HG02870 (cell line): ENCODE measurements around the gene PAIP1.
"Not testable (repeated sequence)": the region's sequence is repeated elsewhere in the genome, so short reads cannot be mapped to it uniquely, and the experiment has no call there.

ENCODE experiments used
- ATAC-seq: cut with Tn5 transposase; IDR thresholded peaks from one replicate; pipeline ENCODE4 v1.9.1; 2021; ENCODE audit warnings: mild to moderate bottlenecking, moderate library complexity; ENCODE audit not compliant: unreplicated experiment

PAIP1 gene

DNA sequence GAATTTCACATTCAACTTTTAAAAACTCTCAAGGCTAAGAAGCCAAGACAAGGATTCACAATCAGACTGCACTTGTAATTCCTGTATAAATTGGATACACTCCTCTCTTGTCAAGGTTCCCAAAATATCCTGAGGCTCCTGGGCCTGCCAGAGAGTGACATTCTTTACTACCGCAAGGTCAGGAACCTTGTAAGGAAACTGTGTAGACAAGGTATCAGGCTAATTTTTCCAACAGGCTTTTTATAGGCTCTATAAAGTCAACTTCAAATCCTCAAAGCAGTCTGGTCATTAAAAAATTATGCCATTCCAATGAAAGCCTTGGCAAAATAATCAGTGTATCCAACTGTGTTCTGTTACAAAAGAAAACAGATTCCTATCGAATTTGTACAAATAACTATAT lies 15.5 kb upstream of the PAIP1 start:
- no peak for ATAC-seq

DNA sequence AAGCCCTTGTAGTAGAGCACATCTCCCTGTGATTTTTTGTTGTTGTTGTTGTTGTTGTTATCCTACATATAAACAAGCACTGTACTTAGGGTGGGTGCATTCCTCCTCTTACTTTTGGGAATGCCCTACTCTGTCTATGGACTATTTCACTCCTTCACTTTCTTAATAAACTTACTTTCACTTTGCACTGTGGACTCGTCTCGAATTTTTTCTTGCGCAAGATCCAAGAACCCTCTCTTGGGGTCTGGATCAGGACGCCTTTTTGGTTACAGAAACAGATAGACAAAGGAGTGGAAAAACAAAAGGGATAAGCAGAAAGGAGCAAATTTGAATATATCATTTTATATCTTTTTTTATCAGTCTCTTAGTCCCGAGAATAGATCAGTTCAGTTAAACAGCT lies 14.4 kb upstream of the PAIP1 start:
- ATAC-seq, result no peak

DNA sequence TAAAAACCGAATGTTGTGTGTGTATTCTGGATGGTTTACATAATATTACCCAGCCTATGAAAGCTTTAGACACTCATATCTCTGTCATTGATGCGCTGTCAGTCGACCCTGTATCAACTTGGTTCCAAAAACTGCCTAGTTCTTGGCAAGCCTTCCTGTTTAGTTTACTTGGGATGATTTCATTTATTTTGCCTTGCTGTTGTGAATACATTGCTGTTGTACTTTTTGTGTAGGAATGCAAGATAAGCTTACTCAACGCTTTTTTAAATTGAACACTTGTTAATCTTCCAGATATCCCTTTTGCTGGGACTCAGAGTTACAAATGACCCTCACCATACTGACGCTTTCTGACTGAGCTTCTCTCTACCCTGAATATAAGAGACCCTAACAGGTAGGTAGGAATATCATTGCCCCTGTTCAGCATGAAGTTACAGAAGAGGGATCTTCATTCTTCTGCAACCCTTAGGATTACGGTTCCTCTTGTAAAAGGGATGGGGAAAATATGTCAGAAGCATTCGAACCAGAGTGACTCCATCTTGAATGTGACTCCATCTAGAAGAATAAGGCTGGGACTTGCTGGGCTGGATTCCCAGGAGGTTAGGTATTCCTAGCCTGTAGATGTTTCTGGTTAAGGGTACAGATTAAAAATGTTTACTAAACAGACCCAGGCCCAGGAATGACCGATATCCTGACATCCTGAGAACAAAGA lies 13.7 kb upstream of the PAIP1 start:
- no peak for ATAC-seq

DNA sequence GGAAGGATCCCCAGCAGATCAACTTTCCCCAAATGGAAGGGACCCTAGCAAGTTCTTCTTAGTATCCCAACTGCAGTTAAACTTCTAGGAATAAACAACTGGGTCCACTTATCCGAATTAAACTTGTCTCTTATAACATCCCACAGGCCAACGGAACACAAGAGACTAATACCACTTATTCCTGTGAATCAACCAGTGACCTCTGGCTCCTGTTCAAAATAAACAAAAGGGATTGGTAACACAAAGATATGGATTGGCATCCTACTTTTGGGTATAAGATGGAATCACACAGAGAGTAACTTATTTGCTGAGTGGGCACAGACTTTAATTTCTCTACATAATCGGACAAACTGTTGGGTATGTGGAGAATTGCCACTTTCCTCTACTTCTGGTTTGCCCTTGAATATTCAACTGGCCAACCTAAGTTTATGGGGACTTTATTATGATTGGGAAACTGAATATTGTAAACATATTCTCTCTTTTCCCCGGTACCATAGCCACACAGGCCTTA lies 12.4 kb upstream of the PAIP1 start:
- ATAC-seq, result no peak

DNA sequence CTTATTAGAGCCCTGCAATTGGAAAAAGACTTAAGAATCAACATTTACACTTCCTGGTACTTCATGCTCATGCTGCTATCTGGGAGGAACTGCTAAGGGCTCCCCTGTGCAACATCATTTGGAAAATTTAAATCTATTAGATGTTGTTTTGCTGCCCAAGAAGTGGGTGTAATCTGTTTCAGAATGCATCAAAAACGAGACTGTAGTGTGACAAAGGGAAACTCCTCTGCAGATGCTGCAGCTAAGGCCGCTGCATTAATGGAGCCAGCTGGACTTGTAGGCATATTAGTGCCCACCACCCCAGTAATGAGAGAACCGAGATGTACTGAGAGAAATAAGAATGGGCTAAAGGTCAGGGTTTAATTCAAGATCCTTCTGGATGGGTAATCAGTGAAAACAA lies 11.1 kb upstream of the PAIP1 start:
- ATAC-seq, result peak; percentile 58

DNA sequence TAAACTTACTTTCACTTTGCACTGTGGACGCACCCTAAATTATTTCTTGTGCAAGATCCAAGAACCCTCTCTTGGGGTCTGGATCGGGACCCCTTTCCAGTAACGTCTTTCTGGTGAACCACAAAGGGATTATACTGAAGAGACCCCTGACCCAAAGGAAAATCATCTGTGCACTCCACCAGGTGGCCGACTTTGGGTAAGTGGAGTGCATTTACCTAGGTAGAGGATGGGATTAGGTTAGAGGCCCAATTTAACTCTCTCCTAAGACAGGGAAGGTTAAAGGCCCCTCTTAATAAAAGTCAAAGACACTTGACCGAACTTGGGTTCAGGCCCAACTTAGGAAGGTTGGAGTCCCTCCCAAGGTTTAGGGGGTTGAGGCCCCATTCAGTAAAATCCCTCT lies 8.2 kb upstream of the PAIP1 start:
- no peak for ATAC-seq

- ATAC-seq, result no peak
Measured at GRCh38 chr5:43564289-43564850, 7.5 kb upstream of the PAIP1 start.

DNA sequence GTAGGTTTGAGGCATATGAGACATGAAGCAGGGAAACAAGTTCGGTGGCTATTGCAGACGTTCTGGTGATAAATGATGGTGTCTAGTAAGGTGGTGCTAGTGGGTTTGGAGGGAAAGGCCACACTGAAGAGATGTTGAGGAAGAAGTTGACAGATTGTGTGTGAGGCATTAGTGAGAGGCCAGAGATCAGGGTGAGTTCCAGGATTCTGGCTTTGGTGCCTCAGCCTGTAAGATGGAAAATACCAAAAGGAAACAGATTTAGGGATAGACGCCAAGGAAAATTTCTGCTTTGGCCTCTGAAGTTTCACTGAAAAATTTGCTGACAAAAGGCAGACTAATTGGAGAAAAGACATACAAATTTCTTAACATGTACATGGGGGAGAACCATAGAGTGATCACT lies 6.4 kb upstream of the PAIP1 start:
- no peak for ATAC-seq

GRCh38 chr5:43561356-43561755 lies 4.5 kb upstream of the PAIP1 start:
- ATAC-seq, result no peak

DNA sequence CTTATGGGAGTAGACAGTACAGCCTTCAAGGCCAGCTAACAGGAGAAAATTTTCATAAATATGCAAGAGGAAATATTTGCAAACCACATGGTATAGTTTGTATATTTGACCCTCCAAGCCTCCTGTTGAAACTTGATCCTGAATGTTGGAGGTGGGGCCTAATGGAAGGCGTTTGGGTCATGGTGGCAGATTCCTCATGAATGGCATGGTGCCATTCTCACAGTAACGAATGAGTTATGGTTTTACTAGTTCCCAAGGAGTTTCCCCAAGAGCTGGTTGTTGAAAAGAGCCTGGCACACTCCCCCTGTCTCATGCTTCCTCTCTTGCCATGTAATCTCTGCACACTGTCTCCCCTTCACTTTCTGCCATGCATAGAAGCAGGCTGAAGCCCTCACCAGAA lies 3.3 kb upstream of the PAIP1 start:
- no peak for ATAC-seq

DNA sequence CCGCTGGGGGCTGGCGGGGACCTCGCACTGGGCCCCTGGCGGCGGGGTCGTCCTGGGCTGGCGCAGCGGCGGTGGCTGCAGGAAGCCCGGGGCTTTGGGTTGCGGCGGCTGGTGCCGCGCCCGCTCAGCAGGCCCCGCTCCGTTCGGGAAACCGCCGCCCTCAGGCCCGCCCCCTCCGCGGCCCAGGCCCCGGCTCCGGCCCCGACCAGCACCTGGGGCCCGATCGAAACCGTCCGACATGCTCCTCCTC lies 345 bp downstream of the PAIP1 start:
- ATAC-seq, result peak; percentile 87

GRCh38 chr5:43555895-43556606 lies 826 bp downstream of the PAIP1 start:
- ATAC-seq, result peak; percentile 23

DNA sequence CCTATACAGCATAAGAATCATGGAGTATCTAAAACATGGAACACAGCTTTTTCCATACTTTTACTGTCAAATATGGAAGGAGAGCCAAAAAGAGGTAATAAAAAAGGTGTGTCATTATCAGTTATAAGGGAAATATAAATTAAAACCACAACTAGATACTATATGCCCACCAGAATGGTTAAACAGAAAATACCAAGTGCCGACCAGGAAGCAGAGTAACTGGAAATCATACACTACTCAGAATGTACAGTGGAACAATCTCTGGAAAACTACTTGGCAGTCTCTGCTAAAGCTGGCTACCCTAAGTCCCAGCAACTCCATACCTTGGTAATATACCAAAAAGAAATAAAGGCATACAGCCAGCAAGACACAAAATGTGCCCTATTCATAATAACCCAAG lies 2.4 kb downstream of the PAIP1 start:
- ATAC-seq, result no peak

GRCh38 chr5:43553381-43553780 lies 3.5 kb downstream of the PAIP1 start:
- no peak for ATAC-seq

- no peak for ATAC-seq
Measured at GRCh38 chr5:43551731-43552130, 5.1 kb downstream of the PAIP1 start.

GRCh38 chr5:43549272-43549671 lies 7.6 kb downstream of the PAIP1 start:
- ATAC-seq, result not testable (repeated sequence)

DNA sequence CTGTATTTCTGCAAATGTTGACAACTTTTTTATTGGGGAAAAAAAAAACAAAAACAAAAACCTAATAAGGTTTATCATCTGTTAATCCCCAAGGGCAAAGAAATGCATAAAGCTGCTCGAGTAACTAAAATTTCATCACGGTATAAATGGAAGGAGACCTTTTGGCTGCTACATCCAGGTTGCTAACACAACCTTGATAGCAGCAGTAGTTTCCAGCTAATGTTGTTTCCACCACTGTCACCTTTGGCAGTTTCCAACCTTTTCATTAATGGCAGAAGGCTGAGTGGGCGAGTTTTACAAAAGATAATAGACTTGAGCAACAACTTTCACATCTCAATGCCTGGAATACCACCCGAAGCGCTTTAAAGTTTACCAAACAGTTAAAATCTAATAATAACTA lies 8.5 kb downstream of the PAIP1 start:
- ATAC-seq, result no peak

GRCh38 chr5:43547532-43547931 lies 9.3 kb downstream of the PAIP1 start:
- no peak for ATAC-seq

DNA sequence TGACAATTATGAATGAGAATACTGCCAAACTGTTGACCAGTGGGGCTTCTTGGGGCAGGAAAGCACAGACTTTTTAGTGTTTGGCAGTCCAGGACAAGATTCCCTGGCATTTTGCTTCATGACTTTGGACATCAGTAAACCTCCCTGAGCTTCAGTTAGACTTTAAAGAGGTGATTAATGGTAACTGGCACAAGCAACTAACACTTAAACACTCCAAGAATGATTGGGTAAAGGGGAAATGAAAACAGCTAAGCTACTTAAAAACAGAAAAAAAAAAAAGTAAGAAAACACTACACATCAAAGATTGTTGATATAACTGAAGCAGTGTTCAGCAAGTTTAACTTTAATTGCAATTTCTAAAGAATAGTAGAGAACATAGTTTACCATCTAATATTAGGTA lies 13.4 kb downstream of the PAIP1 start:
- ATAC-seq, result no peak

DNA sequence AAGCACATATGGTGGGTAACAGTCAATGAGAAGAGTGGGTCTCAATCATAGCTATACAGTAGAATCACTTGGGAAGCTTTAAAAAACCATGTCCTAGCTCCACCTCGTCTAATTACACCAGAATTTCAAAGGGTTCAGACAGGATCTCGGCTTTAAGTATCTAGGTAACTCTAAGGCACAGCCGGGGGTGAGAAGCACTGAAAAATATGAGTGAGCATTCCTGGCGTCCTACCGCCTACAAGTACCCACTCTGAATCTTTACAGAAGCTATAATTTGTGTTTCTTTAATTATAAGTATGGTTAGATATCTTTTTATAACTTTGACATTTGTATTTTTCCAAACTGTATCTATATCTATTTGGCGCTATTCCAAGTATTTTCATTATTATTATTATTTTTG lies 16.1 kb downstream of the PAIP1 start:
- no peak for ATAC-seq

GRCh38 chr5:43536972-43537371 lies 19.9 kb downstream of the PAIP1 start:
- no peak for ATAC-seq

DNA sequence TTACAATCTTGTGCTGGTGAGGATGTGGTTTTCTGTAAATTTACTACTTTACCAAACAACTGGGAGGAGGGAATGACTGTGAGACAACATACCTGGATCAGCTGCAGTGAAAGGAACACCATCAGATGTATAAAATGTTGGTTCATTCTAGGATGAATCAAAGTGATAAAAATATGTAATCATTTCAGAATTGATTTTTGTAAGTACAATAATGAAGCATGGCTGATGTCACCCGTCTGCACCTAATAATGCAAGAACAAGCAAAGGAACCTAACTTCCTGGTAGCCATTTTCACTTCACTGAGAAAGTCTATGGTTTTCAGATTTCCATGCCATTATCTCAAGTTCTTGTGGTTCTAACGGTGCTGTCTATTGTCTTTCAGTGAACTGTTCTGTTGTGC lies 23.2 kb downstream of the PAIP1 start:
- ATAC-seq, result peak; percentile 42
